Activated CD4-positive, alpha-beta memory T cell treated with anti-CD3 and anti-CD28 coated beads, Interleukin-2, amount 10 ng/mL, durations not matched to agents 7 days and 5 days (primary cell): Measurements from ENCODE around the gene CHPF. TPM values are rescaled to one million over a fixed set of nuclear protein-coding genes. Genes with fewer than 3 reads are reported as not detected.

Experiments
- CTCF ChIA-PET: fragments of 350-600 bp; sonication (Branson Sonifier 250); formaldehyde crosslinking; loops from one replicate; lab custom pipeline; 2021; ENCODE audit warnings: antibody characterized with exemption, inconsistent platforms; lab: Charles Lee
- POLR2A ChIA-PET: fragments of 350-600 bp; sonication (Branson Sonifier 250); formaldehyde crosslinking; loops from one replicate; lab custom pipeline; 2021; ENCODE audit warnings: antibody characterized with exemption; lab: Charles Lee
- DNase-seq: peaks from one replicate; pipeline ENCODE4 v3.0.0-alpha.2; 2020
- H3K27ac Mint-ChIP-seq: one replicate; pipeline ENCODE4 v1.8.0; 2021; ENCODE audit warnings: mild to moderate bottlenecking, mixed read lengths
- H3K27me3 Mint-ChIP-seq: one replicate; pipeline ENCODE4 v1.8.0; 2021; ENCODE audit warnings: mixed read lengths
- H3K36me3 Mint-ChIP-seq: one replicate; pipeline ENCODE4 v1.8.0; 2021; ENCODE audit warnings: low read depth, mixed read lengths
- H3K4me1 Mint-ChIP-seq: one replicate; pipeline ENCODE4 v1.8.0; 2021; ENCODE audit warnings: mixed read lengths
- H3K4me3 Mint-ChIP-seq: one replicate; pipeline ENCODE4 v1.8.0; 2021; ENCODE audit warnings: mild to moderate bottlenecking, mixed read lengths
- H3K9me3 Mint-ChIP-seq: one replicate; pipeline ENCODE4 v1.8.0; 2021; ENCODE audit warnings: mixed read lengths
- total RNA-seq, 2 experiments: library from RNA; stranded (reverse); gene quantifications; one replicate each; pipeline ENCODE4 v1.2.3, GENCODE V29; 2021

Gene CHPF
- total RNA-seq, 2 experiments from 2014 or later, result 14.5 to 14.9 TPM

DNA sequence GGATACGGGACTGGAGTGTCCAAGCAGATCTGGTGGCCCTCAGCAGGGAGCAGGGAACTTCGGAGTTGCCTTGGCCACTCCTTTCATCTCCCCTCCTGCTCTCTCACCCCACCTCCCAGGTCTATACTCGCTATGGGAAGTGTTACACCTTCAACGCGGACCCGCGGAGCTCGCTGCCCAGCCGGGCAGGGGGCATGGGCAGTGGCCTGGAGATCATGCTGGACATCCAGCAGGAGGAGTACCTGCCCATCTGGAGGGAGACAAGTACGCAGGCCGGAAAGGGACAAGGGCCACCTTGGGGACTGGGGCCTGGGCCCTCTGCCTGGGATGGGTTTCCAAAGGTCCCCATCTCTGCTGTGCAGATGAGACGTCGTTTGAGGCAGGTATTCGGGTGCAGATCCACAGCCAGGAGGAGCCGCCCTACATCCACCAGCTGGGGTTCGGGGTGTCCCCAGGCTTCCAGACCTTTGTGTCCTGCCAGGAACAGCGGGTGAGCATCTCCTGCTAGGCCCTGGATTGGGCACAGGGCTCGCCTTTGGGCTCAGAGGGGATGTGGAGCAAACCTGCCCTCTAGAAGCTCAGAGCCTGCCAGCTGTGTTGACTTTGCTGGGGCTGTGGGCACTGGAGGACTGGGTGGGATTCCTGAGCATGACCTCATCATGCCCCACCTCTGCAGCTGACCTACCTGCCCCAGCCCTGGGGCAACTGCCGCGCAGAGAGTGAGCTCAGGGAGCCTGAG, 11.8 kb downstream of the CHPF start:
- no peak overlapping the region for H3K27ac Mint-ChIP-seq
- no peaks in the 10 kb centered on the region for H3K4me1 Mint-ChIP-seq
- DNase-seq, result no peak
- no peaks in the 10 kb centered on the region for H3K9me3 Mint-ChIP-seq
- ChIA-PET POLR2A (interaction anchor here (1.1 kb wide), 1 partner anchor 31 kb away, joined by 3 read pairs; no protein-coding TSS in a partner anchor), CTCF (interaction anchor here (1.1 to 8.5 kb wide), 7 partner anchors 9 to 133 kb away, joined by 3 to 175 read pairs (median 25); partner anchors contain the start of gene GMPPA)
- H3K4me3 Mint-ChIP-seq, result no peak overlapping the region
- H3K36me3 Mint-ChIP-seq, result no peaks in the 10 kb centered on the region
- peaks cover 49% of the 10 kb centered on the region for H3K27me3 Mint-ChIP-seq

DNA sequence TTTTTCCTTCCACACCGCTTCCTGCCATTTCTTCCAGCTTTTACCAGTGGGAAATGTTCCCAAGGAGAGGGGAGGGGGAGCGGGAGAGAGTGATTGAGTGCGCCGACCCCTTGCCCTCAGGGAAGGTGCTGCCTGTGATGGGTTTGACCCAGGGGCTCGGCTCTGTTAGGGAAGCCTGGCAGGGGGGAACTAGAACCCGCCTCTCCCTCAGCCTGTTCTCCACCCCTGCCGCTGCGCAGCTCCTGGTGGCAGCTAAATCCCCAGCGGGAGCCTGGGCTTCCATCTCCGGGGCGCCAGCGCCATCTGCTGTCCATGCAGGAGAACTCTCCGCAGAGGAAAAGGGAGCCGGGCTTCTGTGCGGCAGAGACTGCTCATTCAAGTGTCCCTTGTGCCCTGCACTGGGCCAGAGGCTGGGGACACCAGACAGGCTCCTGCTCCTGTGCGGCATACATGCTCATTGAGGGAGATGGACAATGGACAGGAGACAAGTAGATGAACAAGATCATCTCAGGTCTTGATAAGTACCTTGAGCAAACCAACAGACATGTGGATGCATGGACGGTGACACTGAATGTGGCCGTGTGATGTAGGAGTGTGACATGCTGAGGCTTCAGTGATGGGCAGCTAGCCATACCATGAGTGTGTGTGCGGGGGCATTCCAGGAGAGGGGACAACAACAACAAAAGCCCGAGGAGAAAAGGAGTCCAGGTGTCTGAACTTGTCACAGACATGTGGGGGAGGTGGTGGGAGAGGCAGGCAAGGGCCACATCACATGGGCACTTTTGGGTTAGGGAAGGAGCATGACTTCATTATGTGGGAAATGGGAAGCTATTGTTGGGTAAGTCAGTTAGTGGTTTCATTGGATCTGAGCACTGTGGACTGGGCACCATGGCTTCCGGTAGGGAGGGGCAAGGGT, 13.3 kb downstream of the CHPF start:
- no peak overlapping the region for H3K27ac Mint-ChIP-seq
- CTCF ChIA-PET, result interaction anchor here (0.6 to 8.5 kb wide), 33 partner anchors 9 to 324 kb away, joined by 3 to 175 read pairs (median 5); partner anchors contain the start of genes ASIC4, CHPF, DNPEP and GMPPA
- H3K4me1 Mint-ChIP-seq, result no peaks in the 10 kb centered on the region
- peaks cover 61% of the 10 kb centered on the region for H3K27me3 Mint-ChIP-seq
- no peaks in the 10 kb centered on the region for H3K36me3 Mint-ChIP-seq
- DNase-seq, result peak; percentile 84
- POLR2A ChIA-PET, result interaction anchor here (0.8 to 1.5 kb wide), 5 partner anchors 10 to 35 kb away, joined by 3 to 4 read pairs (median 3); partner anchors contain the start of gene GMPPA
- no peaks in the 10 kb centered on the region for H3K9me3 Mint-ChIP-seq
- H3K4me3 Mint-ChIP-seq, result no peak overlapping the region

DNA sequence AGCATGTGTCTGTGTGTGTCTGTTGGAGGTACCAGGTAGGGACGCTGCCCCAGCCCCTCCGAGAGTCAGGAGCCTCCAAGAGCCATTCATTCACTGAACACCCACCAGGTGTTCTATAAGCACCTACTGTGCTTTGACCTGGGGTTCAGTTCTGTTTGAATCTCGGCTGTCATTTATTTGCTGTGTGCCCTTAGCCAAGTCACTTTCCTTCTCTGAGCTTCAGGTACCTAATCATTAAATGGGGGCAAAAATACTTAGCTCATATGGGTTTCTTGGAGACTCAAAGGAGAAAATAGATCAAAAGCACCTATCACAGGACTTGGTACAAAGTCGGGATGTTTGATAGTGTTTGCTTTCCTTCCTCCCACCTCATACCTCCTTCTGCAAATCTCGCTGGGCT, 16.1 kb downstream of the CHPF start:
- no peak overlapping the region for H3K4me3 Mint-ChIP-seq
- DNase-seq, result no peak
- H3K4me1 Mint-ChIP-seq, result no peaks in the 10 kb centered on the region
- POLR2A ChIA-PET, result no interaction called here
- H3K36me3 Mint-ChIP-seq, result no peaks in the 10 kb centered on the region
- no peak overlapping the region for H3K27ac Mint-ChIP-seq
- H3K9me3 Mint-ChIP-seq, result no peaks in the 10 kb centered on the region
- CTCF ChIA-PET, result interaction anchor here (1.1 to 8.5 kb wide), 6 partner anchors 14 to 125 kb away, joined by 4 to 175 read pairs (median 33); partner anchors contain the start of gene GMPPA
- peaks cover 77% of the 10 kb centered on the region for H3K27me3 Mint-ChIP-seq

DNA sequence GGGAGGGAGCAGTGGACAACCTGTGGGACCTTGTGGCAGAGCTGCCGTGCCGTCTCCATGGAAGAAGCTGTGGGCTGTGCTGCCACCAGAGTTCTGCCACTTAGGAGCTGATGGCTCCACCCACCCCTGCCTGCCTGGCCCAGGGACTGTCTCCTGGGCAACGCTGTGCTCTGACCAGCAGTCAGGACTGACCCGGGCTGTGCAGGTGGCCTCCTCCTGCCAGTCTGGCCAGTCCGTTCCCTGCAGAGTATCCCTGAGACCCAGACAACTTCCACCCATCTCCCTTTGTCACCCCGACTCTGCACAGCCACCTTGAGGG, 16.6 kb downstream of the CHPF start:
- Mint-ChIP-seq H3K4me1 (peaks cover 1% of the 10 kb centered on the region), H3K27ac (no peak overlapping the region), H3K4me3 (no peak overlapping the region), H3K9me3 (no peaks in the 10 kb centered on the region), H3K36me3 (no peaks in the 10 kb centered on the region), H3K27me3 (peaks cover 78% of the 10 kb centered on the region)
- ChIA-PET POLR2A (no interaction called here), CTCF (interaction anchor here (1.9 to 8.5 kb wide), 3 partner anchors 14 to 124 kb away, joined by 10 to 175 read pairs (median 75); partner anchors contain the start of gene GMPPA)
- no peak for DNase-seq

DNA sequence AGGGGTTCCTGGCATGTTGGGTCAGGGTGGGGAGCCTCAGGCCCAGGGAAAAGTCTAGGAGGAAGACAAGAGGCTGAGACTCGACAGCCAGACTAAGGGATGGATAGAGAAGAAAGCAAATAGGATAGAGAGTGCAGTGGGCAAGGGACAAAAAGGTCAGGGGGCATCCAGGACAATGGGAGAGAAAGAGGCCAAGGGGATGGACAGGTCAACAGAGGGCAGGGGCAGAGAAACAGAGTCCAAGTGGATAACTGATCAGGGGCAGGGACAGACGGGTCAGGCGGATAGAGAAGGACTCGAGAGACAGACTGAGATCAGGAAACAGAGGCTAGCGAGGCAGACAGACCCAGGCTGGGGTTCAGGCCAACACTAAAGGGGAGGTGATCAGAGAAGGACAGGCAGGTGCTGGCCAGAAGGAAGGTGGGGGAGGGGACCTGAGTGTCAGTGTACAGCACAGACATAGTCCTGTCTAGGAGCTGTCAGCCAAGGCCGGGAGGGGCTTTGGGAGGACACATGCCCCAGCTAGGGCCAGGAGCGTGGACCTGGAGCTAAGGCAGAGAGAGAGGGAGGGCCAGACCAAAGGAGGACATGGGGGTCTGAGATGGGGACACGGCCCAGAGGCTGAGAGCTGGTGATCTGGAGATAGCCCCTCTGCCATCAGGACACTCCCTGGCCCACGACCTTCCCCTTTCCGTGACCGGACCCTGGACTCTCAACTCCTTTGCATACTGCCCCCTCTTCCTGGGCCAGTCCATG, 17.1 kb downstream of the CHPF start:
- CTCF ChIA-PET, result interaction anchor here (0.6 to 8.5 kb wide), 6 partner anchors 15 to 124 kb away, joined by 3 to 175 read pairs (median 7); partner anchors contain the start of gene GMPPA
- Mint-ChIP-seq H3K9me3 (no peaks in the 10 kb centered on the region), H3K27ac (no peak overlapping the region), H3K36me3 (no peaks in the 10 kb centered on the region), H3K27me3 (peaks cover 80% of the 10 kb centered on the region), H3K4me1 (peaks cover 2% of the 10 kb centered on the region), H3K4me3 (no peak overlapping the region)
- POLR2A ChIA-PET, result no interaction called here
- no peak for DNase-seq

DNA sequence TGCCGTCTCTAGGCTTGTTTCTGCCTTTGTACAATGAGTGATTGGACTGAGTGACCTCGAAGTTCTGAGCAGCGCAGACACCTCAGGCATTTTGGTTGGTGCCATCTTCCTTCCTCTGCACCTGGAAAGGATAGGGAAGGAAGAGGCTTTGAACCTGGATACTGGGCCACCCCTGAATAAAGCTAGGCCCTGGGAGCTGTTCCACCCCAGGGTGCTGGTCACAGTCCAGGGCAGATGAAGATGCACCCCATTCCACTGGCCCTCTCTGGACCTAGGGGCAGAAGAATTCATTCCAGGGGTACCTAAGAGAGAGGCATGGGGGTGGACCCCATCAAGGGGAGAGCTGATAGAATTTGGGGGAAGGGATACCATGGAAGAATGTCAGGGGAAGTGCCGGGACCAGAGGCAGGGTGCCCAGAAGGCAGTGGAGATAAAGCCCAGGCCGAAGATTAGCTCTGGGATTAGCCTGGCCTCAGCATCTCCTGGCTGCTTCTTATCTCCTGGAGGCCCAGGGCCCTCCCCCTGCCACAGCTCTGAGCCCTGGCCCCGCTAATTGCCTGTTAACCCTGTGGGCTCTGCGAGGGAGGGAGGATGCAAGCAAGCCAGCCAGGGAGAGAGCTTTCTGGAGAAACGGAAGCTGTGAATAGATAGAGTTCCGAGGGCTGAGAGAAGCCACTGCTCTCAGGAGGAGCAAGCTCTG, 17.9 kb downstream of the CHPF start:
- Mint-ChIP-seq H3K4me1 (peaks cover 2% of the 10 kb centered on the region), H3K27ac (no peak overlapping the region), H3K36me3 (no peaks in the 10 kb centered on the region), H3K4me3 (no peak overlapping the region), H3K27me3 (peaks cover 82% of the 10 kb centered on the region), H3K9me3 (no peaks in the 10 kb centered on the region)
- ChIA-PET CTCF (interaction anchor here (0.6 to 8.5 kb wide), 5 partner anchors 14 to 50 kb away, joined by 3 to 175 read pairs (median 4); partner anchors contain the start of gene GMPPA), POLR2A (no interaction called here)
- no peak for DNase-seq

DNA sequence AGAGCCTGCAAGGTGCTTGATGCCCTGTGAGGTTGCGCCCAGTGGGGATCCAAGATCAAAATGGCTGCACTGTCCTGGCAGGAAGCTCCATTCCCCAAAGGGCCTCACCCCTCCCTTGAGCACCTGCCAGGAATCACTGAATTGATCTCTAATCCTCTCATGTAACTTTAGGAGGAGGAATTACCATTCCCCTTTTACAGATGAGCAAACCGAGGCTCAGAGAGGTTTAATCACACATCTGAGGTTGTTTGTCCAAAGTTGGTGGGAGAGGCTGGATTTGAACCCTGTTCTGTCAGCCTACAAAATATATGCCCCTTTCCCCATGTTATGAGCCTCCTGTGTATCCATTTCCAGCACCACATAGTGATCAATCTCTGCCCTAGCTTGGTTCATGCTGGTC, 18.8 kb downstream of the CHPF start:
- H3K27ac Mint-ChIP-seq, result no peak overlapping the region
- CTCF ChIA-PET, result interaction anchor here (1.2 to 2.0 kb wide), 3 partner anchors 16 to 30 kb away, joined by 3 to 7 read pairs (median 5); partner anchors contain the start of genes CHPF and TMEM198
- H3K4me1 Mint-ChIP-seq, result peaks cover 2% of the 10 kb centered on the region
- POLR2A ChIA-PET, result no interaction called here
- no peak for DNase-seq
- no peak overlapping the region for H3K4me3 Mint-ChIP-seq
- H3K36me3 Mint-ChIP-seq, result no peaks in the 10 kb centered on the region
- peaks cover 80% of the 10 kb centered on the region for H3K27me3 Mint-ChIP-seq
- no peaks in the 10 kb centered on the region for H3K9me3 Mint-ChIP-seq

DNA sequence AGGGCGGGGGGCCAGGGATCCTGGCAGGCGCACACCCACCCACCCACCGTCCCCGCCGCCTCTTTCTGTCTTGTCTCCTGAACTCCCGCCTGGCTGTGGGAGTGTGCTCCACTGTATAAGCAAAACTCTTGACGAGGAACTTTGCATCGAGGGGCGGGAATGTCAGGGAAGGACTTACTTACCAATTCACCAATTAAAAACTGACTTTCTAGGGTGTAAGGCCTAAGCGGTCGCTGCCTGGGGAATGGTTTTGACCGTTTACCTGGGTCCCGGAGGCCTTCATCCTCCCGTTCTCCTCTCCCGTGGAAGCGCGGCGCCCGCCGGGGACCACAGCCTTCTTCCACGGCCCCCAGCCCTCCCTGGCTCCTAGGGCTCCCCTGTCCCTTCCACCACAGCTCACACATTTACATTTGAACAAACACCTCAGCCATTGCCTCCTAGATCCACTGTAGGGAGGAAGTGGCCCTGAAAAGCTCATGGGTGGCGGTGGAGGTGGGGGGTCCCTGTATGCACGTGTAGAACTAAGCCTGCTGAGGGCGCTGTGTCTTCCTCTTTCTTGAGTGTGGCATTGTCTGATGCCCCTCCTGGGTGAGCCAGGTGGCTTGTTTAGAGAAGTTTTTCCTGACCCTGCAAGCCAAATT, 20.5 kb downstream of the CHPF start:
- Mint-ChIP-seq H3K36me3 (no peaks in the 10 kb centered on the region), H3K4me3 (no peak overlapping the region), H3K27ac (no peak overlapping the region), H3K9me3 (no peaks in the 10 kb centered on the region), H3K4me1 (peaks cover 2% of the 10 kb centered on the region), H3K27me3 (peaks cover 78% of the 10 kb centered on the region)
- ChIA-PET CTCF (interaction anchor here (0.7 to 2.0 kb wide), 5 partner anchors 20 to 47 kb away, joined by 3 to 7 read pairs (median 4); partner anchors contain the start of genes CHPF and TMEM198), POLR2A (no interaction called here)
- no peak for DNase-seq

DNA sequence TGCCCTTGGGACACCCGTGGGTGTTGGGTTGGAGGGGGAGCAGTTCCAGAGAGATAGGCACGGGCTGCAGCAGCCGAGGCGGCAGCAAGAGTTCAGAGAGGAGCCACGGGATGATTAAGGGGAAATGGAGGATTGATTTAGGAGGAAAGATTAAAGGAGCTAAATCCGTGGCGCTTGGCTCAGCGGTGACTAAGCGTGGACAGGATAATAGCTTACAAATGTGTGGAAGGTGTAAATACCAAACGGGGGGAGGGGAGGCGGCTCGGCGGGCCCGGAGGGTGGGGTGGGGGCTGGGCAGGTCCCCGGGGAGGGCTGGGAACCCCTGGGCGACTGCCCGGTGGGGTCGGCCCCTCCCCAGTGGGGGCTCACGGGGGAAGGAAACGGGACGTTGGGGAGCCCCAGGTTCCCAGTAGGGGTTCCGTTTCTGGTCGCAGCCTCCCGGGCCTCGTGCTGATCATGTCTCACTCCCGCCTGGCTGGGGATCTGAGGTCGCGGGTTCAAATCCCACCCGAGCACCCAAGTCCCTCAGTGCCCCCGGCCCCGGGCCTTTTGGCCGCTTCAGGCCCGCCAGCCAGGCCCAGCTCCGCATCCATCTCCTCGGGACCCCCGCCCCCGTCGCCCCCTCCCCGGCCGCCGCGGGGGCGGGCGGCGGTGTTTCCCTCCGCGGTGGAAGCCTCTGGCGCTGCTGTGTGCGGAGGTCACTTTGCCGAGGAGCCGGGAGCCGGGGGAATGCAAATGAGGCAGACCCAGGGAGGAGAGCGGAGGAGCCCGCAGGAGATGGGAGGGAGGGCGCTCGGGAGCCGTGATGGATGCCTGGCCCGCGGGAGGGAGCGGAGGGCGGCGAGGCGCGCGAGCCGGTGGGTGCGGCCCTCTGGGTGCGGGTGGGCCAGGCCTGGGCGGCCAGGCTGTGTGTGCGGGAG, 21.2 kb downstream of the CHPF start:
- H3K27me3 Mint-ChIP-seq, result peaks cover 78% of the 10 kb centered on the region
- H3K4me3 Mint-ChIP-seq, result no peak overlapping the region
- ChIA-PET CTCF (interaction anchor here (1.1 to 2.5 kb wide), 2 partner anchors 8 to 24 kb away, joined by 3 to 16 read pairs; partner anchors contain the start of gene GMPPA), POLR2A (no interaction called here)
- peaks cover 2% of the 10 kb centered on the region for H3K4me1 Mint-ChIP-seq
- H3K36me3 Mint-ChIP-seq, result no peaks in the 10 kb centered on the region
- no peaks in the 10 kb centered on the region for H3K9me3 Mint-ChIP-seq
- no peak for DNase-seq
- no peak overlapping the region for H3K27ac Mint-ChIP-seq

DNA sequence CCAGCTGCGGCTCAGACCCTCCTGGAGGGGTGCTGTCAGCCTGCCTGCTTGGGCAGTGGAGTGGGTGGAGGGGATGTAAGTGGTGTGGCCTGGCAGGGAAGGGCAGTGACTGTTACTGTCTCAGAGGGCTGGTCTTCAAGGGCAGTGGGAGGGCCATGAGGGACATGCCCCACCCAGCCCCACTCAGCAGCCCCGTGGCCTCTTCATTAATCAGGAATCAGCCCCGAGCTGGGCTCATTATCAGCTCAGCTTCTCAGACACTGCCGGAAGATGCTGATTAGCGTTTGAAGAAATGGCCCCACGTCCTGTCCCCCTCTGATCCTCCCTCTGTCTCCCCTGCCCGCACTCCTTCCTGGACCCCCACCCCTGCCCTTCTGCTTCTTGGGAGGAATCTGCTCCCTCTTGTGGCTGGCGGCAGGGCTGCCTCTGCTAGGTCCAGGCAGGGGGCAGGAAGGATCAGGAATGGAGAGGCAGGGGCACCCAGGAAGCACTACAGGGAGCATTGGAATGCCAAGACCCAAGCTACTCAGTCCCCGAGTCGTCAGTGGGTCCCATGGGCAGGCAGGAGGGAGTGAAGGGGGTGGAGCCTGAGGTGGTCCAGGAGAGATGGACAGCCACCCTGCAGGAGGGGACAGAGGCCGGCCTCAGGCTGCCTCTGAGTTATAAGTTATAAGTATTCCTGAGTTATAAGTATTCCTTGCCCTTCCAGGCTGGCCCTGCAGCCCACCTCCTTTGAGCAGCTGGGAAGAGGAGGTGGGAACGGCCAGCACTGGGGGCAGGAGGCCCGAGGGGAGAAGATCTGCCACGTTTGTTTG, 22.3 kb downstream of the CHPF start:
- no peak for DNase-seq
- Mint-ChIP-seq H3K27ac (no peak overlapping the region), H3K4me3 (no peak overlapping the region), H3K27me3 (peaks cover 79% of the 10 kb centered on the region), H3K36me3 (no peaks in the 10 kb centered on the region), H3K4me1 (peaks cover 2% of the 10 kb centered on the region), H3K9me3 (no peaks in the 10 kb centered on the region)
- POLR2A ChIA-PET, result interaction anchor here (1.2 kb wide), 2 partner anchors 8 to 23 kb away, joined by 3 read pairs; partner anchors contain the start of gene GMPPA
- CTCF ChIA-PET, result interaction anchor here (0.7 to 2.5 kb wide), 4 partner anchors 9 to 26 kb away, joined by 3 to 16 read pairs (median 4); partner anchors contain the start of gene GMPPA
